ENCODE results near the gene NFIA.
A peak's percentile ranks its signal among the peaks of the same experiment; 100 is the strongest.
"Not testable (repeated sequence)": the region's sequence is repeated elsewhere in the genome, so short reads cannot be mapped to it uniquely, and the experiment has no call there.

NFIA gene

DNA sequence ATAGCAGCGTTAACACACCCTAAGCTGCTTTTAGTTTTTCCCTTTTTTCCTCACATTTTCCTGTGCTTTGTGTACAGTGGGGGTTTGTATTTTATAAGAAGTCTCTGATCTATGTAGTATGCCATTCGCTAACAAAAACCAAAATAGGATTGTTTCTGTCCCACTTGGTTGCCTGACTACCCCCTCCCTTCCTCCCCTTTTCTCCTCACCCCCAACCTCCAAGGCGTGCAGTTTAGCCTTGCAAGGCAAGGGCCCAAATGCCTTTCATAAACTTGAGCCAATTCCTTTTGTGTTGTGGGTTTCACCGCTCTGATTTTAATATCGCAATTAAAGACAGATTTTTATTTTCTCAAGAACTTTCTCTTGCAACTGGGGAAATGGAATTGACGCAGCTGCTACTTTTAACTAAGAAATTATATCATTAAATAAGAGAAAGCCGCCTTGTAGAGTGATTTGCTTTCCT is 365.6 kb downstream of the NFIA start:
- no peak for DNase-seq

DNA sequence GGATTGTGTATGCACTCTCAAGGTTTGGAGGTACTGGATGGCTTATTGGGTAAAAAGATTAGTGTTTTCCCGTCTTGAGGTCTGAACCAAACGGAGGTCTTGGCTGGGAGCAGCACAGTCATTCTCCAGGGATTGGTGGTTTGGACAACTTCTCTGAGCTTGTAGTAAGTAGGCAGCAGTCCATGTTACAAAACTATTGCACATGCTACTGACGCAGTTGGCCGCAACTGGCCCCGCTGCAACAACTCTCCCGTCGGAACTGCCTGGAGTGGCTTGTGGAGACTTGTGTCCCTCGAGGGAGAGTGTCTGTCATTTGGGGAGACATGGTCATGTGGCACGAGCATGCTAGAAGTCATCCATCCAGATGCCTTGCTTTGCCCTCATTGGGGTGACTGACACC is 366.6 kb downstream of the NFIA start:
- no peak for DNase-seq

DNA sequence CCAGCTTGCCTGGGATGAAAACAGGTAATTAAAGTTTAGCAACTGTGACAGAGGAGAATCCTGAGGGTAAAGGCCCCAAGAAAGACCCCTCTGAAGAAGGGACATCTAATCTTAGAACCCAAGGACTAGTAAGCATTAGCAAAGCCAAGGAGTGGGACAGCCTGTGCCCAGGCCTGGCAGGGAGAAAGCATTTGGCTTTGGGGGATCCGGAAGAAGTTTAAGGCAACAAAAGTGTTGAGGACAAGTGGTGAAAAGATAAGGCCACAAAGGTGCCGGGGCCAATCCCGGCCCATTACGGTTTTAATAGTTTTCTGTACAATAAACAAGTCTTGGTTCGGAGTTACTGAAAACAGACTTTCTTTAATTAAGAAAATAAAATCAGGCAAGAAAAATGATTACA is 367.0 kb downstream of the NFIA start:
- DNase-seq, result no peak

DNA sequence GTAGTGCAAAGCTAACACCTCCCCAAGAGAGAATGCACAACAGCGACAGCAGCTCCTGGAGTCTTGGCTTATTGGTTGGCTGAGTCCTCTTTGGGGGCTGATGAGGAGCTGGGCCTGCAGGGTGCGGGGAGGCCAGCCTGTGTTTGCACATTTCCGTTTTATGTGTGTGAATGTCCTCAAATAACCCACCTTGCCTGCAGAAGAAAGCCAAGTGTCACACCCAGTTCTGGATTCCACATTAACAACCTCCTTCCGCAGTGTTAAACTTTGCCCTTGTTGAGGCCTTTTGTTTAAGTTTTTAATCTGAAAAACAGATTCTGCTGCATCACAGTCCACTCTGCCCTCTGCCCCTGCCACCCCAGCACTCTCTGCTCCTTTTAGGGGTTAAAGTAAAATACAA is 368.1 kb downstream of the NFIA start:
- DNase-seq, result no peak

DNA sequence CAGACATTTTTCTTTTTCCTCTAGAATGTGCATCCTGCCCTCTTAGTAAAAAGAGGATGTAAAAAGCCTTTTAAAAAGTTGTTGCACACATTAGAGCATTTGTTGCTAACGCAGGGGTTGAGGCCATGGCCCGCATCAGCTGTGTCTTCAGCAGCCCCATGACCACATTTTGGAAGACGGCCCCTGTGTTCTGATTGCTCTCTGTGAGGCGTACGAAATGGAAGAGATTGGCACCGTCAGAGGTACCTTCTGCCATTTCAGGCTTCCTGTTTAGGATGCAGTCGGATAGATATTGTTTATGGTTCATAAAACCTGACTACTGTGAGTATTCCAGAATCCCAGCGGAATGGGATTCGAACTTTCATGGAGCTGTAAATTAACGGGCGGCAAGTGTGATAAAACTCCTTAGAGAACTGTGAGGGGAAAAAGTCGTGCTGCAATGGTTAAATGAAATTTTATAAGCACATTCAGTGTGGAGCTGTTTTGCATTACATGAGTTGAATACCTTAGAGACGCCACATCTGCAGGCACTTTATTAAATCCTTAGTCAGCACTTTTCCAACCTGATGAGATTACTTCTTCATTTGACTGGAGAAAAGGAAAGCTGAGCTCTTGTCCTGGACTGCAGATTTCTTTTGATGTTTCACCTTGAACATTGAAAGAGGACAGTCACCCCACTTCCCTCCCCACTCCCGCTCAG is 368.7 kb downstream of the NFIA start:
- no peak for DNase-seq

DNA sequence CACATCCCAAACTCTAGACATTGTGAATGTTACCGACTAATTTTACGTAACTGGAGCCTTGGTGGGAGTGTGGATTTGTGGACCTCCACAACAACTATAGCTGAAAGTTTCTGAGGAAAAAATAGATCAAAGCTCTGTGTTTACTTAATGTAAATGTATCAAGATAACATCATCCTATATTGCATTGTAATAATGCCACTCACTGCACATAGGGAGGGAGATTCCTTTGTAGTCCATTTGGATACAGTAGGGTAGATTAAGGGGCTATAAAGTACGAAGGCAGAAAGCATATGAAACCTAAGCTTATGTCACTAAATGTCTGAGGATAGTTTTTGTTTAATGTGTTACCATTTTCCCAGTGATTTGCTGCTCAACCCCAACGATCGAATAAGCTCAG is 369.2 kb downstream of the NFIA start:
- DNase-seq, result no peak

DNA sequence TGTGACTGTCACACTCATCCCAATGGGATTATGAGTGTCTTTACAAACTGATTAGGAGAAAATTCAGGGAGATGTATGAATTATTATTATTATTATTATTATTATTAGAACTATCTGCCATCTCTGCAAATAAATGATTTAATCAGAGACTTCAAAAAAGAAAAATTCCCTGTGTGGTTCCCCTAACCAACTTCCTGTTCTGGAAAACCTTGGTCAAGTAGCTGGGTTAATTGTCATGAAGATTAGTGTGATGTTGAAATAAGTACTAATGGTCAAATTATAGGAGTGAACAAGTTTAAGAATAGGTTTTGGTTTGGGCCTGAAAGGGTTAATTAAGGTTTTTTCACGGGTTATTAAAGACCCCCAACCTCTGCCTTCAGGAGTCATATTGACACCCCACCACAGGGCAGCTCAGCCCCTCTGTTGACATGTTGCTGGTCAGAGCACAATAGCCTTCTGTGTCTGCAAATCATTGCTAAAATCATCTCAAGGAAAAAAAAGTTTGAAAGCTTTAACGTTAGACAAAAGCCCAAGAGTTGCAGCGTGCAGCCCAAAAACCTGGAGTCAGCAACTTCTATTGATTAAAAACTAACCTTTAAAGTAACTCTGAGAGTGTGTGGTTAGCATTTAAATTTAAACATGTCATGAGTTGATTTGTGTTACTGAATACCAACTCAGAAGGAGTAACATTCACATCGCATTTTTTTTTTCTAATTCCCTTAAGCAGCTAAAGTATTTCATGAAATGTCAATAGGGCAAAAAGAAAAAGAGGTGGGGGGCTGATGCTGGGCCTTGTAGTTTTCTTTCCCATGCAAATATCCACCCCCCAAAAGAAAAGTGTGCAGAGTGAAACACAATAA is 370.0 kb downstream of the NFIA start:
- no peak for DNase-seq

DNA sequence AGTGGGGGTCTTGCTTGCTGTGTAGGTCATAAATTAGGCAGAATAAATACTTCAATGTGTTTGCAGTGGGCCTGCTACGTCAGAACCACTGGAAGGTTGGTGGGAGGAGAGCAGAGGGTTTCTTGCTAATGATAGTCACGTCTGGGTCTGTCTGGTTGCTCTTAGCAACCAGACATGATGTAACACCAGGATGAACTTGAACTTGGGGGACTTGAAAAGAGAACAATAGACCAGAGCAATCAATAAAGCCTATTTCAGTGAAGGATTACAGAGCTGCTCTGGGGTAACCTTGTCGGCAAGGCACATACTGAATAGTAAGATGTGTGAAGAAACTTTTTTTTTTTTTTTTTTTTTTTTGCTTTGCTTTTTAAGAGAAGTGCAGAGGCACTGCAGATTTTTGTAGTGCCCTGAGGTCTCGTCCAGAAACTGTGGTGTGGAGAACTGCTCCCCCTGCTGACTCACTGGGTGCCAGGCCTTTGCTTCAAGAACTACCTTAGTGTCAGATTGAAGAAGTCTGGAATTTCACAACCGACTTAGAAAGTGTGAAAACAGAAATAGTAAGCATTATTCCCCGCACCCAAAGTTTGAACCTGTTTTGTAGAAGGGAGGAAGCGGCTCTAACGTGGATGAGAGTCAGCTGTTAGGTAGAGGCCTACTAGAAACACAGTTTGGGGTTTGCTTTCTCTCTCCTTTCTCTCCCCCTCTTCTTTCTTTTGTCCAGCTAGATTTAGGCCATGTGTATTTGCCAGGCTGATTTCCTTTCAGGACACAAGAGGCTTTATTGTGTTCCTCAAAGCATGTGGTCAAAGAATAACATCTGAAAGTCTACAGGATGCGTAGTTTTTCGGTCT is 371.0 kb downstream of the NFIA start:
- peak; percentile 71 for DNase-seq

DNA sequence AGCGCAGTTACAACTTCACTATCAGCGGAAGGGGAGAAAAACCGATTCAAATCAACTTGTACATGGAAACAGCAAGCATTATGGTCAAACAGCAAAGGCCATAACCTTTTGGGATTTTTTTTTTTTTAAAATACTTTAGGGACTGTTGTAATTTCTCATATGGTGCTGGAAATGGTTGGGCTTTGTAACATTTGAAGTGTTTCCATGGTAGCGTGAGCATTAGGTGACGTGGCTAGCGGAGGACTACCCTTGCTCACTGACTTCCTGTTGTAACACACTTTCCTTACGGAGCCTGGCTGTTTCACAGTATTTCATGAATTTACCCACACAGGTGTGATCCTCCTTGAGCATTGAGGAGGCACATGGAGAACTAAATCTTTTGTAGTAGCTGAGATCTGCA is 373.0 kb downstream of the NFIA start:
- DNase-seq, result no peak

DNA sequence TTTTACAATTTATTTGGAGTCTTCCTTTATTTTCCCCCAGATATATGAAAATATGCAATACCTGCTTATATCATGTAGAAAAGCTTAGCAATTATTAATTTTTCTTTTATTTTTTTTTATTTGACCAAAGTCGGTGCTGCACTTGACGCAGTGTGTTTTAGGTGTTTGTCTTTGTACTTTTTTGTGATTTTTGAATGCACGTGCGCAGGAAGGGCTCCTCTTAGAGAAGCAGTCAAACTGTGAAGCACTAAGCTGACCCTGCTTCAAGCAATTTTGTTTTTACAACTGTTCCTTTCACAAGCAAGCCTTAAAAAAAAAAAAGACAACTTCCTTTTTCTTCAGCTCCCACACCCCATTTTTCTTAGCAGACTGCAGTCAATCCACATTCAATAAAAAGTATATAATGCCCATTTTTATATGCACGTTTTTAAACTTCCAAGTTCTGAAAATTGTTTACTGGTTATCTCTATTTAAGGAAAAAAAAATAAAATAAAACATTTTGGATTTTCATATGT is 375.2 kb downstream of the NFIA start:
- no peak for DNase-seq

DNA sequence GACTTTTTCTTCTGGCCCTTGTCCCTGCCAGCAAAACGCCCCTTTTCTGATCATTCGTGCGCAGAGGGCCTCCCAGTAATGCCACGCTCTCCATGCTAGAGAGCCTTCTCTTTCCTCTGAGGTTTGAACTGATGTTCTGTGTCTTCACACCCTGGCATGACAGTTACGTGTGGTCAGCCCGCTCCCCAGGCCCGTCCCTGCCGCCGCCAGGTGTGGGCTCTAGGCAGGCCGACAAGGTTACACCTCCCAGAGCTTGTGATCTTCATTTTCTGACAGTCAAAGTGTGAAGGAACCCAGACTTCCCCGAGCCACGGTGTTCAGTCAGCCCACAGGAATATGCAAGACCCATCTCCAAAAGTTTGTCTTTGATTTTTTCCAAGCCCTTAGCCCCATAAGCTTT is 377.0 kb downstream of the NFIA start:
- DNase-seq, result no peak

DNA sequence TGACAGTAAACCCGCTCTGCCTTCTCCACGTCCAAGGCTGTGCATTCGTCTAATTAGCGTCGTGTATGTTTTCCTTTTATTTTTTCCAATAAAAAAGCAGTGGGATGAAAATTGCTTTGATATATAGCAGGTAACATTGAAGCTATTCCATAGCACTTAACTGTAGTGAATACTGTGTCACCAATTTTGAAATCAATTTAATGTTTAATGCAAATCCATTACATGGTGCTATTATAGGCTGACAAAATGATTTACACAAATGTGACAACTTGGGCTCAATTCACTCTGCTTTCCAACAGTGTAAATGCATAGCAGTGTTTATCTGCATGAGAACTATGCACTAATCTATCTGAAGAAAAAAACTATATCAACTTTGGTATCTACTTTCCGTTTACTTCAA is 377.8 kb downstream of the NFIA start:
- no peak for DNase-seq

DNA sequence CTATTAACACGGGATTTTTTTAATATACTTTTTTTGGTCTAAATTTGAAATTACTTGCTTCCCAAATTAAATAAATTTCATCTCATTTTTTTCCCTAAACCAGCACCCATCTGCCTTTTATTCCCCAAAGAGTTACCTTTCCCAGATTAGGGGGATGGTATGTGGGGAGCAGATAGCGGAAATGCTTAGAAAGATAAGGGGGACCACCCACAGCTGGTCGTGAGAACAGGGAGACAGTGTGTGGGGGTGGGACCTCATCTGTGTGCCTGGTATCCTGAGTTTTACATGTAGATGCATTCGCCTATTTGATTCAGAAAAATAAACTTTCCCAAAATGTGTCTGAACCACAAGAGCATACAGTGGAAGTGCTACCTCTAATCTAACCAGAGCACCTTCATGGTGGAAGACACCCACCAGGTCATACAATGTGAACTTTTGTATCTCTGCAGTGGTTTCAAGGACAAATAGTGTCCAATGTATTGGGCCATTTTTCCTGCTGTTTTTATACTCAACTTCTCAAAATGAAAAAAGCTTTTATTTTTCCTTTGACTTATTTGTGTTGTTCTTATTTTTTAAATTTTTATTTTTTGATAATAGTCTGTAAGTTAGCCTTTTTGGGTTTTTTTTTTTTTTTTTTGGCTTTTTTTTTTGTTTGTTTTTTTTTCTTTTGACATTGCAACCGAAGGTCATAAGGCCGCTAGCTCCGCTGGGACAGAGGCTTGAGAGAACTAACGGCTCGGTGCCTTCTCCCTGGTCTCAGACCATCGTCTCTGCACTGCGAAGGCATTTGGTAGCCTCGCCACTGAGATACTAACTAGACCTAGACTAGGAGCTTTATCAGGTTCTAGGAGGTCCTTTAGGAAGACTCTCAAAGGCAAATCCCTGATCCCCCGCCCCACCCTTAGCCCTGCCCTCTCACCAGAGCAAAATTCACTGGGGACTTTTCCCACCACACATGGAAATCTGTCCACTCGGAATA is 379.3 kb downstream of the NFIA start:
- no peak for DNase-seq

DNA sequence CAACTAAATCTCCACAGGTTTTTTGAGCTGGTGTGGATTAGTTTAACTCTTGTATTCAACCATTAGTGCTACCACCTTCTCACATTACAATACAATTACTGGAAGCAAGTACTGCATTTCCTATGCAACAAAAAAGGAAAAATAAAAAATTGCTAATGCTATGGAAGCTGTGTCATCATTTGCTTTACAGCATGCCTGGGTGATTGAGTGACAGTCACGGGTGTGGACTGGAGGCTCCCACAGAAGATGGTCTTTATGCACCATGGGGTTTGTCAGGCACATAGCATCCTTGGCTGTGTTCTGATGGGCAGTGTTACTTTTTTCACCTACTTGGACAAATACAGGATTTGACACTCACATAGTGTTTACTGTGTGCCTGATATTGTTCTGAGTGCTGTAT is 380.3 kb downstream of the NFIA start:
- DNase-seq, result no peak

DNA sequence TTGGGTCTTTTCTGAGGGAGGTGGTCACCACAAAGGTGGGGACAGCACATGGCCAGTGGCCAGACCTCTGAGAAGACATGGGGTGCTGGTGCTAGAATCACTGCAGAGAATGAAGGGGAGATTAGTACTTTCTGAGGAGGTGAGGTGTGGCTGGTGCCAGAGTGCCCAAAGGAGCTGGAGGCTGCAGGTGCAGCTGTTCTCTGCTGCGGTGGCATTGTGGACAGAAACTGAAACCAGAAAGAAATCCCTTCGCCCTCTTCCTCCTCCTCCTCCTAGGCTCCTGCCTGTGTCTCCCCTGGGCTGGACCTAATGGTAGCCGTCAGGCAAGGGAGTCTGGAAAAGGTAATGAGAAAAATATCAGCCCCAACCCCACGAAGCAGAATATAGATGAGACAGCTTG is 380.9 kb downstream of the NFIA start:
- DNase-seq, result no peak

DNA sequence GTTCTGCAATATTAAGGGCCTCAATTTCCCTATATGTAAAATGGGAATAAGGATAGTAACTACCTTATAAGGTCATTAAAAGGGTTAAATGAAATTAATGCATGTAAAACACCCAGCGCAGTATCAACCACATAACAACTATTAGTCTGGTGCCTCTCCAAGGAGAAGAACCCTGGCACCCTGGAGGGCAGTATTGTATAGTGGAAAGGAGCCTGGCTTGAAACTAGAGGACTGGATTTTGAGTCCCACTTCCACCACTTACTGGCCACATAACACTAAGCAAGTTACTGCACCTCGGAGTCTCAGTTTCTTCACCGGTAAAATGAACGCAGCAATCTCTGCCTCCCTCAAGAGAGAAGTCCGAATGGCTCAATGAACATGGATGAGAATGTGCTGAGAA is 385.5 kb downstream of the NFIA start:
- not testable (repeated sequence) for DNase-seq

DNA sequence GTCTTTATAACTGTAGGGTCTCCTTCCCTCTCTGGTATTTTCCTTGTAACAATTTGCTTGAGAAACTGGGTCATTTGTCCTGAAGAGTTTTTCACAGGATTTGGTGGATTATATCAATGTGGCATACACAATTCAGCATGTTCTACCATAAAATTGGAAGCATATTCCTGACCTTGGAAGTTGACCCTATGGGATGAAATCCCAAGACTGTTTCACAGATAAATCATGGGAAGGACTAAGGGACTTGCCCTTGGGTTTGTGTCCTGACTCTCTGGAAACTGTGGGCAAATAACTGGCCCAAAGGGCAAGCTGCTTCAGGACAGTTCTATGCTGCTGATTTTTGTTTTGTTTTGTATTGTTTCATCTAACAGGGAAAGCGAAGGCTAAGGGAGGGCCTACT is 387.0 kb downstream of the NFIA start:
- DNase-seq, result no peak

DNA sequence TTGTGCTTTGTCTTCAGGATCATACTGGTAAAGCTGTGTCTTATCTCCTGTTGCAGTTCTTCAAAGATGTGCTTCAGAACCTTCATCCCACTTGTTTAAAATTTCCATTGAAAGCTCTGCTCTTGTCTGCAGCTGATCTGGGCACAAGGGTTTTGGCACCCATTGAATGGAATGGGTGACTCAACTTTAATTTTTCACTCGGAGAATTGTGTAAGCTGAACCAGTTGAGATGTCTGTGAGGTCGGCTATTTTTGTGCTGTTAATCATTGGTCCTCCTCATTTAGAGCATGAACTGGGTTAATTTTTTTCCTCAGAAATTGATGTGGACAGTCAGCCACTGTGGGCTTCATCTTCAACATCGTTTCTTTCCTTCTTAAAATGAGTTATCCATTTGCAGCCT is 390.5 kb downstream of the NFIA start:
- DNase-seq, result no peak

DNA sequence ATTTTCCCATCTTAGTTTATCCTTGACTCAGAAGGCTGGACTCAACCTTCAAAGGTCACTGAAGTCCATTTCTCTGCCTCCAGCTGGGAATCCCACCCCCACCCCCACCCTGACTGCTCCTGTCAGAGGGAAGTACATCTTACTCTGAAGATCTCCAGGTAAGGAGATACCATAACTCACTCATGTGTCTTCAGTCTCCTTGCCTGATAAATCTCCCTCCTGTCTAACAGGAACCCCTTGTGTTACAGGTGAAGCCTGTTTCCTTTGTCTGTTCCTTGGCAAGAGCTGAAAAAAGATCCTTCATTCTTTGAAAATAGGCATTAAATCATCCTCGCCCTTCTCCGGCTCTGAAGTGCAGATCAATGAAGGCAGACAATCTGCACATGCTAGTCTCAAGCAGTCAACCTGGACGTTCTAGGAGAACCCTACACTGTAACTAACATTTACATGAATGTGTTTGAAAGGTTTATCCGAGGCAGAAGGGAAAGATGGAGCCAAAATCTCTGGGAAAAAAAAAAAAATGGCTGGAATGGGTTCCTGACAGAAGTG is 392.0 kb downstream of the NFIA start:
- no peak for DNase-seq

DNA sequence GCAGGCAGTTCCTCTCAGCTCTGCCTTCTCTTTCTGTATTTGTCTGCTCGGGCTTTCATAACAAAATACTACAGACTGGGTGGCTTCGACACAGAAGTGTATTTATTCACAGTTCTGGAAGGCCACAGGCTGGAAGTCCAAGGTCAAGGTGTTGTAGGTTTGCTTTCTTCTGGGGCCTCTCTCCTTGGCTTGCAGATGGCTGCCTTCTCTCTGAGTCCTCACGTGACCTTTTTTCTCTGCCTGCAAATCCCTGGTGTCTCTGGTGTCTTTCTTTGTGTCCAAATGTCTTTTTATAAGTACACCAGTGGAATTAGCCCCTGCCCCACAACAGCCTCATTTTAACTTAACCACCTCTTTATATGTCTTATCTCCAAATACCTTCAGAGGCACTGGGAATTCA is 392.6 kb downstream of the NFIA start:
- no peak for DNase-seq

DNA sequence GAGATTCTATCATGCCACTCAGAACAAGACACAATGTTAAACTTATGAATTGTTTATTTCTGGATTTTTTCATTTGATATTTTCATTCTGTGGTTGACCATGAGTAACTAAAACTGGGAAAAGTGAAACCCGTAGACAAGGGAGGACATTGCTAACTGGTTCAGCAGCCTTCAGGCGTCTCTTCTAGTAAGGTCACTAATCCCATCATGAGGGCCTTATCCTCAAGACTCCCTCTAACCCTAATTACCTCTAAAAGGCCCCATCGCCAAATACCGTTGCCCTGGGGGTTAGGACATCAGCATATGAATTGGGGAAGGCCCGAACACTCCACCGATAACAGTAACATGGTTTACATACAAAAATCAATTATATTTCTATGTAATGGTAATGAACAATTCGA is 394.9 kb downstream of the NFIA start:
- DNase-seq, result no peak

Data from DMS79 (cell line).